Measurements from ENCODE around the gene CAMKK1. TPM values are rescaled to one million over a fixed set of nuclear protein-coding genes. Genes with fewer than 3 reads are reported as not detected.
A peak's percentile ranks its signal among the peaks of the same experiment; 100 is the strongest.

Gene CAMKK1
- total and polyA plus RNA-seq, 9 of the 15 experiments (the other 6 are each of a cell fraction or from before 2014, with no cell fraction given) = 0.34 to 7.5 (median 4.9) TPM

DNA sequence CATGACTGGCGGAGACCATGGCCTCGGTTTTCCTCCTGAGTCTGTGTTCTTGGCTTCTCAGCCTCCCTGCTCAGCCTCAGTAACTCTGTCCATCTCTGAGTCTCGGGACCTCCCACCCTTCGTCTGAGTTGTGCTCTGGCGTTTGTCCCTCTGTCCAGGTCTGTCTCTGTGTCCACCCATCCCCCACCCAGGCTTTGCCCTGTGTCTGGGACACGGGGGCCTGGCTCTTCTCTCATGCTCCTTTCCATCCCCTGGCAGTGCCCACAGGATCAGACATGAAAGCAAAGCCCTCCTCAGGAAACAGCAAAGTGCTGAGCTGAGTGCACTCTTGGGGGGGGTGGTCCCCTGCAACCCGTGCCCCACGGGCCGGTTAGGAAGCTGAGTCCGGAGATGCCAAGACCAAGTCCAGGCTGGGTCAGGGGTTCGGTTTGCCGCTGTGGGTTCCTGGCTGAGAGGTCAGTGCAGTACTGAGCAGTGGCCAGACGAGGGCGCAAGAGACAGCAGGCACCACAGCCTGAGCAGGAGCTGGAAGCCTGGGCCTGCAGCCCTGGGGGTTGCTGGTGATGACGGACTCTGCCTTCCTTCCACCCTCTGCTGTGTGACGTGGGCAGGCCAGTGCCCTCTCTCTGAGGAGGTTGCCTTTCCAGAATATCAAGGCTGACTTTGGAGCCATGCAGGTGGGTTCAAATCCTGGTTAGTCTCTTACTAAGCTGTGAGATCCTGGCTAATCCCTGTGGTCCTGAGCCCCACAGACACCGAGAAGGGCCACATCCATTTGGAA, 20.9 kb upstream of the CAMKK1 start:
- peak overlapping the region; percentile 81 for H3K4me2 ChIP-seq (ENCODE audit: insufficient read depth, low read length)
- TF ChIP-seq NCOA6 (IDR thresholded peaks at IDR 0.05) (no peak), SMARCE1 (IDR thresholded peaks at IDR 0.05) (no peak), FOXJ2 (tag; IDR thresholded peaks at IDR 0.05) (no peak), KAT7 (CRISPR knock-in tag; IDR thresholded peaks at IDR 0.05; ENCODE audit: borderline replicate concordance) (0 out of 2 replicates have a peak, but pooled peaks have one; percentile 39), RB1 (IDR thresholded peaks at IDR 0.05; ENCODE audit: low read depth) (peak; percentile 61; the same call in 1 of the 2 replicates), SMAD3 (CRISPR knock-in tag; conservative IDR thresholded peaks at IDR 0.05) (no peak), TCF3 (CRISPR knock-in tag; IDR thresholded peaks at IDR 0.05) (0 out of 2 replicates have a peak, but pooled peaks have one; percentile 11), DACH1 (IDR thresholded peaks at IDR 0.05; ENCODE audit: partially characterized antibody) (no peak)
- TF ChIP-seq, protein P1, sequence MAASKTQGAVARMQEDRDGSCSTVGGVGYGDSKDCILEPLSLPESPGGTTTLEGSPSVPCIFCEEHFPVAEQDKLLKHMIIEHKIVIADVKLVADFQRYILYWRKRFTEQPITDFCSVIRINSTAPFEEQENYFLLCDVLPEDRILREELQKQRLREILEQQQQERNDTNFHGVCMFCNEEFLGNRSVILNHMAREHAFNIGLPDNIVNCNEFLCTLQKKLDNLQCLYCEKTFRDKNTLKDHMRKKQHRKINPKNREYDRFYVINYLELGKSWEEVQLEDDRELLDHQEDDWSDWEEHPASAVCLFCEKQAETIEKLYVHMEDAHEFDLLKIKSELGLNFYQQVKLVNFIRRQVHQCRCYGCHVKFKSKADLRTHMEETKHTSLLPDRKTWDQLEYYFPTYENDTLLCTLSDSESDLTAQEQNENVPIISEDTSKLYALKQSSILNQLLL (CRISPR knock-in tag; IDR thresholded peaks at IDR 0.05; ENCODE audit: borderline replicate concordance) = no peak
- TF ChIP-seq, protein P2, sequence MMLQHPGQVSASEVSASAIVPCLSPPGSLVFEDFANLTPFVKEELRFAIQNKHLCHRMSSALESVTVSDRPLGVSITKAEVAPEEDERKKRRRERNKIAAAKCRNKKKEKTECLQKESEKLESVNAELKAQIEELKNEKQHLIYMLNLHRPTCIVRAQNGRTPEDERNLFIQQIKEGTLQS (IDR thresholded peaks at IDR 0.05) = no peak
- TF ChIP-seq, protein P2 (CRISPR knock-in tag; conservative IDR thresholded peaks at IDR 0.05) = no peak
- TF ChIP-seq, protein P3, sequence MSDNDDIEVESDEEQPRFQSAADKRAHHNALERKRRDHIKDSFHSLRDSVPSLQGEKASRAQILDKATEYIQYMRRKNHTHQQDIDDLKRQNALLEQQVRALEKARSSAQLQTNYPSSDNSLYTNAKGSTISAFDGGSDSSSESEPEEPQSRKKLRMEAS (CRISPR knock-in tag; IDR thresholded peaks at IDR 0.05) = no peak
- TF ChIP-seq, protein P4, sequence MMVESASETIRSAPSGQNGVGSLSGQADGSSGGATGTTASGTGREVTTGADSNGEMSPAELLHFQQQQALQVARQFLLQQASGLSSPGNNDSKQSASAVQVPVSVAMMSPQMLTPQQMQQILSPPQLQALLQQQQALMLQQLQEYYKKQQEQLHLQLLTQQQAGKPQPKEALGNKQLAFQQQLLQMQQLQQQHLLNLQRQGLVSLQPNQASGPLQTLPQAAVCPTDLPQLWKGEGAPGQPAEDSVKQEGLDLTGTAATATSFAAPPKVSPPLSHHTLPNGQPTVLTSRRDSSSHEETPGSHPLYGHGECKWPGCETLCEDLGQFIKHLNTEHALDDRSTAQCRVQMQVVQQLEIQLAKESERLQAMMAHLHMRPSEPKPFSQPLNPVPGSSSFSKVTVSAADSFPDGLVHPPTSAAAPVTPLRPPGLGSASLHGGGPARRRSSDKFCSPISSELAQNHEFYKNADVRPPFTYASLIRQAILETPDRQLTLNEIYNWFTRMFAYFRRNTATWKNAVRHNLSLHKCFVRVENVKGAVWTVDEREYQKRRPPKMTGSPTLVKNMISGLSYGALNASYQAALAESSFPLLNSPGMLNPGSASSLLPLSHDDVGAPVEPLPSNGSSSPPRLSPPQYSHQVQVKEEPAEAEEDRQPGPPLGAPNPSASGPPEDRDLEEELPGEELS (CRISPR knock-in tag; IDR thresholded peaks at IDR 0.05; ENCODE audit: borderline replicate concordance) = no peak
- TF ChIP-seq, protein P5, sequence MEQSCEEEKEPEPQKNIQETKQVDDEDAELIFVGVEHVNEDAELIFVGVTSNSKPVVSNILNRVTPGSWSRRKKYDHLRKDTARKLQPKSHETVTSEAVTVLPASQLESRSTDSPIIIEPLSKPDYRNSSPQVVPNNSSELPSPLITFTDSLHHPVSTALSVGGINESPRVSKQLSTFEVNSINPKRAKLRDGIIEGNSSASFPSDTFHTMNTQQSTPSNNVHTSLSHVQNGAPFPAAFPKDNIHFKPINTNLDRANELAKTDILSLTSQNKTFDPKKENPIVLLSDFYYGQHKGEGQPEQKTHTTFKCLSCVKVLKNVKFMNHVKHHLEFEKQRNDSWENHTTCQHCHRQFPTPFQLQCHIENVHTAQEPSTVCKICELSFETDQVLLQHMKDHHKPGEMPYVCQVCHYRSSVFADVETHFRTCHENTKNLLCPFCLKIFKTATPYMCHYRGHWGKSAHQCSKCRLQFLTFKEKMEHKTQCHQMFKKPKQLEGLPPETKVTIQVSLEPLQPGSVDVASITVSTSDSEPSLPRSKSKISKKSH (CRISPR knock-in tag; IDR thresholded peaks at IDR 0.05) = no peak

More for the DNA sequence above, 20.9 kb upstream of the CAMKK1 start:
- Histone ChIP-seq H3K4me1 (replicated peaks in 1 of 2; ENCODE audit: control insufficient read depth in 2 of 2, insufficient read depth in 2 of 2, low read length in 2 of 2) (peaks cover 32 to 46% of the 10 kb centered on the region in 2 experiments), H3K9me1 (ENCODE audit: control insufficient read depth, insufficient read depth, low read length) (peaks cover 6% of the 10 kb centered on the region), H3K27me3 (ENCODE audit: control insufficient read depth in 2 of 2, insufficient read depth in 2 of 2, low read length in 2 of 2) (no peaks in the 10 kb centered on the region), H2AFZ (ENCODE audit: low read depth, low read length) (peak overlapping the region; percentile 63; the same call in 1 of the 2 replicates), H3K27ac (ENCODE audit: extremely low read depth, low read depth, low read length) (peak overlapping the region; percentile 81; the same call in 2 of the 3 replicates), H3K79me2 (ENCODE audit: control insufficient read depth, insufficient read depth, low read length) (peaks cover 42% of the 10 kb centered on the region), H3K9me3 (replicated peaks; ENCODE audit: control insufficient read depth, insufficient read depth, low read depth, low read length) (no peaks in the 10 kb centered on the region), H3K9ac (ENCODE audit: insufficient read depth in 1 of 2, low read depth in 2 of 2, low read length in 2 of 2) (peak overlapping the region; percentile 74 to 83; a peak in 3 of 4 replicates), H3K4me3 (peak overlapping the region; percentile 55), H3K36me3 (ENCODE audit: control insufficient read depth, insufficient read depth, low read length) (peaks cover 7% of the 10 kb centered on the region; the same call in 1 of the 3 replicates), H4K20me1 (replicated peaks; ENCODE audit: control insufficient read depth, insufficient read depth, low read length) (0 out of 2 replicates have a peak, but pooled peaks cover 9% of the 10 kb centered on the region)
- peak; percentile 65 for FAIRE-seq
- in situ Hi-C loops (cut with MboI) (loop anchor here (10.0 kb wide), 1 partner anchor 91 kb away; no protein-coding TSS in a partner anchor), intact Hi-C loops (cut with micrococcal nuclease) (loop anchor here (2.0 to 5.0 kb wide), 3 partner anchors 49 to 164 kb away; no protein-coding TSS in a partner anchor)
- CTCF ChIA-PET (ENCODE audit: low intra/inter-chr PET ratio) = interaction anchor here (1.0 to 2.3 kb wide), 3 partner anchors 49 to 162 kb away, joined by 3 to 19 read pairs (median 7); no protein-coding TSS in a partner anchor
- POLR2A ChIA-PET = interaction anchor here (0.6 to 1.4 kb wide), 4 partner anchors 11 to 70 kb away, joined by 3 to 9 read pairs (median 4); partner anchors contain the start of gene CAMKK1
- peak; percentile 79 for ATAC-seq
- 19% methylated on average over 14 of the region's 17 CpGs for WGBS (ENCODE audit: insufficient coverage, low coverage, missing lambda C conversion rate)
- peak; percentile 65 to 80 (median 71) for DNase-seq (ENCODE audit: extremely low read depth in 1 of 4, low spot score in 3 of 4)
- no TSS peak for BruUV-seq (replicated peaks)
